Uterus (tissue), 4 donors: ENCODE results near the gene CD101. TPM values are rescaled to one million over a fixed set of nuclear protein-coding genes. Genes with fewer than 3 reads are reported as not detected.

Experiments
- DNase-seq, 2 donors: peaks; one replicate each; pipeline ENCODE4 v3.0.0-alpha.2; 2019 to 2020
- H3K27ac ChIP-seq, 2 donors: fragments of 200-600 bp; sonication (generic); 1 replicate in 1 of 2; 2 replicates in 1 of 2; pipeline ENCODE4 v1.5.1; 2016 to 2018
- H3K27me3 ChIP-seq, 2 donors: fragments of 200-600 bp; sonication (generic); one replicate each; pipeline ENCODE4 v1.5.1; 2018 to 2019; ENCODE audit warnings: control low read depth in 1 of 2
- H3K36me3 ChIP-seq, 2 donors: fragments of 200-600 bp; sonication (generic); one replicate each; pipeline ENCODE4 v1.5.1; 2019; ENCODE audit warnings: control low read depth in 1 of 2
- H3K4me1 ChIP-seq, 2 donors: fragments of 200-600 bp; sonication (generic); one replicate each; pipeline ENCODE4 v1.5.1; 2018 to 2019; ENCODE audit warnings: control low read depth in 1 of 2
- H3K4me3 ChIP-seq, 2 donors: fragments of 200-600 bp; sonication (generic); 1 replicate in 1 of 2; 2 replicates in 1 of 2; pipeline ENCODE4 v1.5.1; 2018 to 2019; ENCODE audit warnings: mild to moderate bottlenecking in 1 of 2
- H3K9me3 ChIP-seq, 2 donors: fragments of 200-600 bp; sonication (generic); one replicate each; pipeline ENCODE4 v1.5.1; 2019; ENCODE audit warnings: control low read depth in 1 of 2
- CTCF ChIP-seq, 4 experiments: fragments of 200-600 bp in 2 of 4; fragments of 450-650 bp in 2 of 4; sonication (generic) in 2 of 4; IDR thresholded peaks; one replicate each; pipeline ENCODE4 v1.5.1; 2016 to 2019; ENCODE audit warnings: antibody characterized with exemption in 4 of 4, mild to moderate bottlenecking in 2 of 4, moderate library complexity in 1 of 4
- POLR2A ChIP-seq, 2 donors: fragments of 450-650 bp; IDR thresholded peaks; one replicate each; pipeline ENCODE4 v1.6.1; 2016; ENCODE audit warnings: antibody characterized with exemption in 2 of 2, mild to moderate bottlenecking in 1 of 2, moderate library complexity in 1 of 2
- intact Hi-C: fragments of 100-400 bp; cut with DNase I; formaldehyde crosslinking; loops from one replicate; pipeline ENCODE4 v1.15.1; 2023; ENCODE audit warnings: low total_unique reads
- total RNA-seq, 4 donors: library from RNA; depleted of rRNA in 3 of 4; stranded (reverse); fragments of >200 nt in 3 of 4; gene quantifications; one replicate each; pipeline versions ENCODE4 v1.1.0 to v1.2.4, GENCODE V29; 2014 to 2023
- donor health status: DM: yes; HTN: yes; CAD: no.

Gene CD101
- total RNA-seq, 4 donors from 2014 or later, result 2.1 to 4.1 (median 2.6) TPM; not detected in 1

DNA sequence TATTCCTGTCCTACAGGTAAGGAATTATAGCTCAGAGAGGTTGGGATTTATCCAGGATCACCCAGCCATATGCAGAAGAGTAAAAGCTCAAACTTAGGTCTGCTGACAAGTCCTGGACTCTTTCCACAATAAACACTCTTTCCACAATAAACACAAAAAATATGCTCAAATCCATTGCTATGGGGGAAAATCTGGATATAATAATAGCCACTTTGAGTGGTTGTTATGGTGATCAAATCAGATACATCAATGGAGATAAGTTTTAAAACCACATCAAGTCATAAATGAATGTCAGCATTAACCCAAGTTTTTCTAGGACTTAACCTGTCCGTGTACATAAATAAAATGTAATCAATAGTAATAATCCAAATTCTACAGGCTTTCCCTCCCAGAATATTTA is 36.2 kb downstream of the CD101 start:
- no peaks in the 10 kb centered on the region for H3K36me3 ChIP-seq
- intact Hi-C loops, result no loop called here
- H3K27ac ChIP-seq, result no peak overlapping the region
- TF ChIP-seq CTCF (IDR thresholded peaks at IDR 0.05) (no peak), POLR2A (IDR thresholded peaks at IDR 0.05) (no peak)
- H3K9me3 ChIP-seq, result no peaks in the 10 kb centered on the region
- no peak for DNase-seq
- no peak overlapping the region for H3K4me3 ChIP-seq
- H3K27me3 ChIP-seq, result no peaks in the 10 kb centered on the region
- H3K4me1 ChIP-seq, result no peaks in the 10 kb centered on the region

DNA sequence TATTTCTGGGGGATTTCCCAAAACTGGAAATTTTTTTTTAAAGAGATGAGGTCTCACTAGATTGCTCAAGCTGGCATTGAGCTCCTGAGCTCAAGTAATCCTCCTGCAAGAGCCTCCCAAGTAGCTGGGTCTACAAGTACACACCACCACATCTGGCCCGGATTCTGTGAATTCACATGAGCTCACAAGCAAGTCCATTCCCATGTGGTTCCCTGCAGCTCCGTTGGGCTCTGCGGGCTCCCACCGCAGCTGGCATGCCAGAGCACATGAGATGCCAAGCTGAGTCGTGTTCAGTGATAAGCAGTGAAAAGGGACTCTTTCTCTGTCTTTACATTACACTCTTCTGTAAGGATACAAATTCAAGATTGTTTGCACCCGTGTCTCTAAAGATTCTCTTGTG is 36.7 kb downstream of the CD101 start:
- Histone ChIP-seq H3K9me3 (no peaks in the 10 kb centered on the region), H3K27ac (no peak overlapping the region), H3K36me3 (no peaks in the 10 kb centered on the region), H3K27me3 (no peaks in the 10 kb centered on the region), H3K4me3 (no peak overlapping the region), H3K4me1 (no peaks in the 10 kb centered on the region)
- intact Hi-C loops, result no loop called here
- TF ChIP-seq CTCF (IDR thresholded peaks at IDR 0.05) (no peak), POLR2A (IDR thresholded peaks at IDR 0.05) (no peak)
- no peak for DNase-seq

- Histone ChIP-seq H3K36me3 (no peaks in the 10 kb centered on the region), H3K4me1 (no peaks in the 10 kb centered on the region), H3K27me3 (no peaks in the 10 kb centered on the region), H3K27ac (no peak overlapping the region), H3K4me3 (no peak overlapping the region), H3K9me3 (no peaks in the 10 kb centered on the region)
- DNase-seq, result no peak
- no peak for TF ChIP-seq POLR2A (IDR thresholded peaks at IDR 0.05)
- no peak for TF ChIP-seq CTCF (IDR thresholded peaks at IDR 0.05)
- intact Hi-C loops, result no loop called here
These were observed 42.7 kb downstream of the CD101 start for GRCh38 chr1:117044217-117044616.

DNA sequence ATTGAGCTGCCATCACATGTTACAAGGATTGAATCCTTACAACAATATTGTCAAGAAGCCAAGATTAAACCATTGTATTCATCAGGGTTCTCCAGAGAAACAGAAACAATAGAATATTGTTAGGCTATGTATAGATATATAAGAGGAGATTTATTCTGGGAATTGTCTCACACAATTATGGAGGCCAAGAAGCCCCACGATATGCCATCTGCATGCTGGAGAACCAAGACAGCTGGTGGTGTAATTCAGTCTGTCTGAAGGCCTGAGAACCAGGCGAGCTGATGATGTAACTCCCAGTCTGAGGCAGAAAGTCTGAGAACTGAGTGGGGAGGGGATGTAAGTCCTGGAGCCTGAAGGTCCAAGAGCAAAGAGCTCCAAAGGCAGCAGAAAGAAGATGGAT is 44.1 kb downstream of the CD101 start:
- intact Hi-C loops, result no loop called here
- no peak for DNase-seq
- H3K36me3 ChIP-seq, result no peaks in the 10 kb centered on the region
- H3K27ac ChIP-seq, result no peak overlapping the region
- H3K4me3 ChIP-seq, result no peak overlapping the region
- H3K9me3 ChIP-seq, result no peaks in the 10 kb centered on the region
- H3K27me3 ChIP-seq, result no peaks in the 10 kb centered on the region
- TF ChIP-seq CTCF (IDR thresholded peaks at IDR 0.05) (no peak), POLR2A (IDR thresholded peaks at IDR 0.05) (no peak)
- no peaks in the 10 kb centered on the region for H3K4me1 ChIP-seq

DNA sequence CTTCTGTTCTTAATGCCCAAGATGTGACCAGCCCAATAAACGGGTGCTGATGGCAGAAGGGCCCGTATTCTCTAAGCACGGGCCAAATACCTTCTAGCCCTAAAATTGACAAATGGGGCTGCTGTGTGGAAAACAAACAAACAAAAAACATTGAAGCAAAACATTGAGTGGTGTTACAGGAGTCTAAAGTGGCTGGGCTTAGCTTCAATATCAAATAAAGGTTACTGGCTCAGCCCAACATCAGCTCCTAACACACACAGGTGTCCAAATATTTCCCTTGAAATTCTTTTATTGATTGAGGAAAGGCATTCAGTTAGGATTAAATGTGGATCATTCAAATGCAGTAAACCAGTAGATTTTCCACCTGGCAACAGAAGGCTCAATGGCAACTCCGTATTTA is 45.2 kb downstream of the CD101 start:
- Histone ChIP-seq H3K27me3 (no peaks in the 10 kb centered on the region), H3K27ac (no peak overlapping the region), H3K4me3 (no peak overlapping the region), H3K4me1 (no peaks in the 10 kb centered on the region), H3K36me3 (no peaks in the 10 kb centered on the region), H3K9me3 (no peaks in the 10 kb centered on the region)
- DNase-seq, result no peak
- no peak for TF ChIP-seq POLR2A (IDR thresholded peaks at IDR 0.05)
- no peak for TF ChIP-seq CTCF (IDR thresholded peaks at IDR 0.05)
- intact Hi-C loops, result no loop called here
